ENCODE measurements around the gene KCNIP1.

- TF ChIP-seq EZH2 (IDR thresholded peaks at IDR 0.05; ENCODE audit: borderline replicate concordance, low read length) = no peak
- no peak for TF ChIP-seq CTCF (IDR thresholded peaks at IDR 0.05; ENCODE audit: low read length)
These were observed 32.7 kb downstream of the KCNIP1 start for GRCh38 chr5:170536525-170536924.
